Neural progenitor cell (in vitro differentiated cells): ENCODE data around the gene CTXND1. TPM values are rescaled to one million over a fixed set of nuclear protein-coding genes. Genes with fewer than 3 reads are reported as not detected.

Experiments
- DNase-seq: peaks from one replicate; pipeline ENCODE4 v3.0.0-alpha.2; 2016; ENCODE audit warnings: low spot score
- H2AFZ ChIP-seq: fragments of 200-600 bp; sonication (generic); replicated peaks from 2 replicates; pipeline ENCODE4 v1.6.1; 2016; ENCODE audit warnings: antibody characterized with exemption
- H3F3A ChIP-seq: fragments of 200-600 bp; sonication (generic); 2 replicates; pipeline ENCODE4 v1.6.1; 2016; ENCODE audit warnings: antibody characterized with exemption, low read depth
- H3K27ac ChIP-seq: fragments of 200-600 bp; sonication (generic); 2 replicates; pipeline ENCODE4 v1.5.1; 2016; ENCODE audit warnings: mild to moderate bottlenecking
- H3K27me3 ChIP-seq: fragments of 200-600 bp; sonication (generic); 2 replicates; pipeline ENCODE4 v1.6.1; 2016; ENCODE audit warnings: mild to moderate bottlenecking, moderate library complexity
- H3K36me3 ChIP-seq: fragments of 200-600 bp; sonication (generic); 2 replicates; pipeline ENCODE4 v1.5.1; 2016
- H3K4me1 ChIP-seq: fragments of 200-600 bp; sonication (generic); 2 replicates; pipeline ENCODE4 v1.6.1; 2016; ENCODE audit warnings: mixed run types
- H3K4me2 ChIP-seq: fragments of 200-600 bp; sonication (generic); 2 replicates; pipeline ENCODE4 v1.6.1; 2016
- H3K4me3 ChIP-seq: fragments of 200-600 bp; sonication (generic); 2 replicates; pipeline ENCODE4 v1.5.1; 2016
- H3K79me2 ChIP-seq: fragments of 200-600 bp; sonication (generic); 2 replicates; pipeline ENCODE4 v1.6.1; 2016; ENCODE audit warnings: low read depth
- H3K9ac ChIP-seq: fragments of 200-600 bp; sonication (generic); 2 replicates; pipeline ENCODE4 v1.6.1; 2016
- H3K9me3 ChIP-seq: fragments of 200-600 bp; sonication (generic); 2 replicates; pipeline ENCODE4 v1.5.1; 2016; ENCODE audit warnings: low read depth
- H4K20me1 ChIP-seq: fragments of 200-600 bp; sonication (generic); 2 replicates; pipeline ENCODE4 v1.6.1; 2016; ENCODE audit warnings: low read depth
- H3K27ac Mint-ChIP-seq: 3 replicates; pipeline ENCODE4 v1.8.0; 2021; ENCODE audit warnings: mixed read lengths
- H3K27me3 Mint-ChIP-seq: 2 replicates; pipeline ENCODE4 v1.8.0; 2022; ENCODE audit warnings: low read depth, mild to moderate bottlenecking, inconsistent platforms, moderate library complexity, mixed read lengths; ENCODE audit not compliant: insufficient read depth
- H3K36me3 Mint-ChIP-seq: 3 replicates; pipeline ENCODE4 v1.8.0; 2021; ENCODE audit warnings: mixed read lengths
- H3K4me1 Mint-ChIP-seq: 3 replicates; pipeline ENCODE4 v1.8.0; 2021; ENCODE audit warnings: mixed read lengths
- H3K4me3 Mint-ChIP-seq: 3 replicates; pipeline ENCODE4 v1.8.0; 2021; ENCODE audit warnings: mild to moderate bottlenecking, moderate library complexity, mixed read lengths
- H3K9me3 Mint-ChIP-seq: 3 replicates; pipeline ENCODE4 v1.8.0; 2020; ENCODE audit warnings: mixed read lengths
- EZH2 ChIP-seq: fragments of 200-600 bp; sonication (generic); IDR thresholded peaks from 2 replicates; pipeline ENCODE4 v1.6.1; 2017; ENCODE audit warnings: antibody characterized with exemption, mild to moderate bottlenecking, moderate library complexity
- EZH2phosphoT487 ChIP-seq: fragments of 200-600 bp; sonication (generic); IDR thresholded peaks from 2 replicates; pipeline ENCODE4 v1.6.1; 2017; ENCODE audit warnings: antibody characterized with exemption
- total RNA-seq: library from RNA; depleted of rRNA; stranded (reverse); fragments of >200 nt; gene quantifications from 2 replicates; pipeline ENCODE4 v1.2.3, GENCODE V29; 2015; ENCODE audit warnings: low replicate concordance
- TF ChIP-seq, protein P1 (sequence below): fragments of 200-600 bp; sonication (generic); IDR thresholded peaks from 2 replicates; pipeline ENCODE4 v1.5.1; 2017; ENCODE audit warnings: antibody characterized with exemption, mild to moderate bottlenecking

CTXND1 gene
- total RNA-seq, 1 donor from 2014 or later: not detected

DNA sequence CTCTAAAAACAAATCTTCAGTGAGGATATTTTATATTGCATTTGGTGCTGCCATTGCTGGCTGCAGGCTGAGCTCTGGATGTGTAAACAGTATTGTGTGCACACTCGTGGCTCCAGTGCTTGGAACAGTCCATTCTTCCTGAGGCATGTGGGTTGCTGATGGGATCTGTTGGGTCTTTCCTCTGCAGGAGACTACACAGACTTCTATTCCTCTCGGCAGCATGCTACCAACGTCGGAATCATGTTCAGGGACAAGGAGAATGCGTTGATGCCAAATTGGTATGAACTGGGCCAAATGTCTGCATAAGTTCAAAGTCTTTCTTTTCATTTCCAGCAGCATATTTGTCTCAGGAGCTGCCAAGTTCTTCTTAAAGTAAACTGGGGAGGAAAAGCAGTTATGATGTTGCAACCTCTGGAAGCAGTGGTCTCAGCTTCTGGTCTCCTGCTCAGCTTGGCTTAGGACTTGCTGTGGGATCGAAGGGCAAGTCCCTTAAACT lies 89.9 kb downstream of the CTXND1 start:
- Mint-ChIP-seq H3K27ac (no peak overlapping the region), H3K27me3 (peaks cover 5% of the 10 kb centered on the region), H3K36me3 (peaks cover 9% of the 10 kb centered on the region), H3K9me3 (no peaks in the 10 kb centered on the region), H3K4me1 (no peaks in the 10 kb centered on the region), H3K4me3 (no peak overlapping the region)
- Histone ChIP-seq H3K4me1 (no peaks in the 10 kb centered on the region), H3K27me3 (no peaks in the 10 kb centered on the region), H3K4me3 (no peak overlapping the region), H3K27ac (no peak overlapping the region), H4K20me1 (no peaks in the 10 kb centered on the region), H2AFZ (no peak overlapping the region), H3K36me3 (no peaks in the 10 kb centered on the region), H3F3A (no peaks in the 10 kb centered on the region), H3K9ac (no peak overlapping the region), H3K9me3 (no peaks in the 10 kb centered on the region), H3K4me2 (no peak overlapping the region), H3K79me2 (no peaks in the 10 kb centered on the region)
- TF ChIP-seq, protein P1, sequence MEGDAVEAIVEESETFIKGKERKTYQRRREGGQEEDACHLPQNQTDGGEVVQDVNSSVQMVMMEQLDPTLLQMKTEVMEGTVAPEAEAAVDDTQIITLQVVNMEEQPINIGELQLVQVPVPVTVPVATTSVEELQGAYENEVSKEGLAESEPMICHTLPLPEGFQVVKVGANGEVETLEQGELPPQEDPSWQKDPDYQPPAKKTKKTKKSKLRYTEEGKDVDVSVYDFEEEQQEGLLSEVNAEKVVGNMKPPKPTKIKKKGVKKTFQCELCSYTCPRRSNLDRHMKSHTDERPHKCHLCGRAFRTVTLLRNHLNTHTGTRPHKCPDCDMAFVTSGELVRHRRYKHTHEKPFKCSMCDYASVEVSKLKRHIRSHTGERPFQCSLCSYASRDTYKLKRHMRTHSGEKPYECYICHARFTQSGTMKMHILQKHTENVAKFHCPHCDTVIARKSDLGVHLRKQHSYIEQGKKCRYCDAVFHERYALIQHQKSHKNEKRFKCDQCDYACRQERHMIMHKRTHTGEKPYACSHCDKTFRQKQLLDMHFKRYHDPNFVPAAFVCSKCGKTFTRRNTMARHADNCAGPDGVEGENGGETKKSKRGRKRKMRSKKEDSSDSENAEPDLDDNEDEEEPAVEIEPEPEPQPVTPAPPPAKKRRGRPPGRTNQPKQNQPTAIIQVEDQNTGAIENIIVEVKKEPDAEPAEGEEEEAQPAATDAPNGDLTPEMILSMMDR: no peak
- no peak for TF ChIP-seq EZH2phosphoT487
- no peak for TF ChIP-seq EZH2
- no peak for DNase-seq

DNA sequence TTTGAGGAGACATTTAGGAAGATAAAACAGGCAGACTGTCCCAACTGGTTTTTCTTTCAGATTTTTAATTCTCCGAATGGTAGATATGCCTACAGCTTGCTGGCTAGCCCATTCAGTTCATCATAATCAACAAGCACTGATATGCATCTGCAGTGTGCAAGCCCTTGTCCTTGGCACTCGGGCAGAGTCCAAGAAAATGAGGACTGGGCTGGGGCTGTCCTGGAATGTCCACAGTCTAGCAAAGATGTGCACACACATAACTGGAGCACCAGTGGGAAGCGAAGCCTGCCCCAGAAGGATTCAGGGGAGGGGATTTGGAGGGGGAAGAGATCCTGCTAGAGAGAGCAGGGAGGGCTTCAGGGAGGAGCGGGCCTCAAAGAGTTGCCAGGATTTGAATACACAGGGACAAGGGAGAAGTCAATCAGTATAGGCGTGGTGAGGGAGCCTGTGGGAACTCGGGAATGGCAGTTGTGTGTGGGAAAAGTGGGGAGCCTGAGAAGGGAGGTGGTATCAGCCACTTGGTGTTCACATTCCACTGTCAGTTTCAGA lies 90.5 kb downstream of the CTXND1 start:
- TF ChIP-seq EZH2 (no peak), EZH2phosphoT487 (no peak)
- TF ChIP-seq, protein P1: no peak
- H3K4me3 Mint-ChIP-seq: no peak overlapping the region
- peaks cover 5% of the 10 kb centered on the region for H3K27me3 Mint-ChIP-seq
- H3K4me1 ChIP-seq: no peaks in the 10 kb centered on the region
- H3K27ac Mint-ChIP-seq: no peak overlapping the region
- no peak overlapping the region for H3K9ac ChIP-seq
- no peaks in the 10 kb centered on the region for H3K4me1 Mint-ChIP-seq
- no peak overlapping the region for H3K4me3 ChIP-seq
- H3K9me3 ChIP-seq: no peaks in the 10 kb centered on the region
- H3K79me2 ChIP-seq: no peaks in the 10 kb centered on the region
- H3K27me3 ChIP-seq: no peaks in the 10 kb centered on the region
- no peaks in the 10 kb centered on the region for H3K36me3 ChIP-seq
- H3K4me2 ChIP-seq: no peak overlapping the region
- no peak overlapping the region for H2AFZ ChIP-seq
- H4K20me1 ChIP-seq: no peaks in the 10 kb centered on the region
- DNase-seq: no peak
- no peaks in the 10 kb centered on the region for H3F3A ChIP-seq
- peaks cover 9% of the 10 kb centered on the region for H3K36me3 Mint-ChIP-seq
- no peaks in the 10 kb centered on the region for H3K9me3 Mint-ChIP-seq
- H3K27ac ChIP-seq: no peak overlapping the region

- H3K27ac ChIP-seq: no peak overlapping the region
- H3K9ac ChIP-seq: no peak overlapping the region
- Mint-ChIP-seq H3K4me3 (no peak overlapping the region), H3K4me1 (peaks cover 2% of the 10 kb centered on the region), H3K27me3 (peaks cover 7% of the 10 kb centered on the region), H3K9me3 (no peaks in the 10 kb centered on the region), H3K36me3 (peaks cover 9% of the 10 kb centered on the region), H3K27ac (no peak overlapping the region)
- no peak overlapping the region for H3K4me2 ChIP-seq
- no peak for DNase-seq
- no peaks in the 10 kb centered on the region for H4K20me1 ChIP-seq
- no peak overlapping the region for H2AFZ ChIP-seq
- no peaks in the 10 kb centered on the region for H3K36me3 ChIP-seq
- H3K9me3 ChIP-seq: no peaks in the 10 kb centered on the region
- no peaks in the 10 kb centered on the region for H3K4me1 ChIP-seq
- H3K4me3 ChIP-seq: no peak overlapping the region
- no peaks in the 10 kb centered on the region for H3F3A ChIP-seq
- H3K27me3 ChIP-seq: no peaks in the 10 kb centered on the region
- no peaks in the 10 kb centered on the region for H3K79me2 ChIP-seq
- TF ChIP-seq, protein P1: no peak
- no peak for TF ChIP-seq EZH2
Observed at GRCh38 chr15:80160570-80161156, 91.3 kb downstream of the CTXND1 start.
